ENCODE measurements around the gene FNDC1. TPM values are rescaled to one million over a fixed set of nuclear protein-coding genes. Genes with fewer than 3 reads are reported as not detected.

Gene FNDC1
- polyA plus RNA-seq, 1 experiment: 0.01 TPM

DNA sequence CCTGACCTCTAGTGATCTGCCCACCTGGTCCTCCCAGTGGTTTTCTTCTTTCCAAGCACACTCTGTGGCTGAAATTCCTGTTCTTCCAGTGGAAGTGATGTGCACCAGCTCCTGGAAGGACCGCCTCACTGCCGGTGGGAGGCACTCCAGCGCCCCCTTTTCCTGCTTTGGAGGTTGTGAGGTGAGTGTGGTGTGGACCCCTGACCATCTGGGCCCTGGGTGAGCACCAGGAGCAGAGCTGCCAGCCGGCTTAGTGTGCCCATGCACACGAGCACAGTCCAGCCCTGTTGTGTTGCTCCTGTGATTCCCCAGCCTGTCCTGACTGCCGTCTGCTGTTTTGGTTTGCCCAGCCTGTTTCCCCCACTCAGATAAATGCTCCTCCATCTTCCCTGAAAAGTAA, 134.6 kb downstream of the FNDC1 start:
- Histone ChIP-seq H3K27ac (ENCODE audit: low read depth, low read length) (no peak overlapping the region), H3K27me3 (ENCODE audit: control insufficient read depth, insufficient read depth, low read length) (no peaks in the 10 kb centered on the region), H3K9me3 (ENCODE audit: control insufficient read depth, insufficient read depth, low read length) (no peaks in the 10 kb centered on the region; the same call in 1 of the 2 replicates), H3K4me3 (ENCODE audit: low read depth, low read length) (no peak overlapping the region)
- TF ChIP-seq, protein P1, sequence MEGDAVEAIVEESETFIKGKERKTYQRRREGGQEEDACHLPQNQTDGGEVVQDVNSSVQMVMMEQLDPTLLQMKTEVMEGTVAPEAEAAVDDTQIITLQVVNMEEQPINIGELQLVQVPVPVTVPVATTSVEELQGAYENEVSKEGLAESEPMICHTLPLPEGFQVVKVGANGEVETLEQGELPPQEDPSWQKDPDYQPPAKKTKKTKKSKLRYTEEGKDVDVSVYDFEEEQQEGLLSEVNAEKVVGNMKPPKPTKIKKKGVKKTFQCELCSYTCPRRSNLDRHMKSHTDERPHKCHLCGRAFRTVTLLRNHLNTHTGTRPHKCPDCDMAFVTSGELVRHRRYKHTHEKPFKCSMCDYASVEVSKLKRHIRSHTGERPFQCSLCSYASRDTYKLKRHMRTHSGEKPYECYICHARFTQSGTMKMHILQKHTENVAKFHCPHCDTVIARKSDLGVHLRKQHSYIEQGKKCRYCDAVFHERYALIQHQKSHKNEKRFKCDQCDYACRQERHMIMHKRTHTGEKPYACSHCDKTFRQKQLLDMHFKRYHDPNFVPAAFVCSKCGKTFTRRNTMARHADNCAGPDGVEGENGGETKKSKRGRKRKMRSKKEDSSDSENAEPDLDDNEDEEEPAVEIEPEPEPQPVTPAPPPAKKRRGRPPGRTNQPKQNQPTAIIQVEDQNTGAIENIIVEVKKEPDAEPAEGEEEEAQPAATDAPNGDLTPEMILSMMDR (IDR thresholded peaks at IDR 0.05; ENCODE audit: low read depth, low read length): no peak
- POLR2A ChIA-PET: no interaction called here
- no peak for DNase-seq (ENCODE audit: low read depth, low spot score)
- CTCF ChIA-PET: no interaction called here

DNA sequence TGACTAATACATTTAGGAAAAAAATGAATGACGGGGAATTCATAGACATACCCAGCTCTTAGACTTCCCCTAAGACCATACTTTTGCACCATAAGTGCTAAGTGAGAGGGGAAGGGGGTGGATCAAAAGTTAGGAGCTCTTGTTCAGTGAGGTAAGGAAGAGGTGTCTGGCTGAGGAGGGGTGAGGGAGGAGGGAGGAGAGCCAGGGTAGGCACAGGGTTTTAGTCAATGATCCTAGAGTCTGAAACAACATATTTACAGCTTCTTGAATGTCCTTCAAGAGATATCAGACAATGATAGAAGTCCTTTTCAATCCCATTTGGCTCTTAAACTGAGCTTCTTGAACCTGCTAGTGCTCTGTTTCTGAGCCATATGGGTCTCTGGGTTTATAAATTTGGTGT, 135.4 kb downstream of the FNDC1 start:
- TF ChIP-seq, protein P1 (IDR thresholded peaks at IDR 0.05; ENCODE audit: low read depth, low read length): no peak
- H3K27me3 ChIP-seq (ENCODE audit: control insufficient read depth, insufficient read depth, low read length): no peaks in the 10 kb centered on the region
- POLR2A ChIA-PET: no interaction called here
- H3K4me3 ChIP-seq (ENCODE audit: low read depth, low read length): no peak overlapping the region
- DNase-seq (ENCODE audit: low read depth, low spot score): no peak
- H3K9me3 ChIP-seq (ENCODE audit: control insufficient read depth, insufficient read depth, low read length): no peaks in the 10 kb centered on the region; the same call in 1 of the 2 replicates
- no peak overlapping the region for H3K27ac ChIP-seq (ENCODE audit: low read depth, low read length)
- CTCF ChIA-PET: no interaction called here

DNA sequence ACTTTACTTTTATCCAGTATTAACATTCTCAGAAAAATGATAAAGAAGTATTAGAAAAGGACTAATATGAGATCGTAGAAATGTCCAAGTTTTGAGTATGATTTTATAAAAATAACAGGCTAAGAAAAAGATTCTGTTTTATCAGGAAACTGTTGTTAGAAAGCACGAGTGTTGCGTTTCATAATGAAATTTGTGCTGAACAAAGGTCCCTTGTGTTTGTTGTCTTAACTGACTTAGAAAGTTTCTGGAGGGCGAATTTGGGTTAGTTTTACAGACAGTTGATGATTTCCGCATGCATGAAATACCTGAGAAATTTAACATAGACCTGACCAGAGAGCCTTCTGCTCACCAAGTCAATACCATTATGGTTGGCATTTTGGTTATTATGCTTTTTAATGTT, 136.0 kb downstream of the FNDC1 start:
- POLR2A ChIA-PET: no interaction called here
- CTCF ChIA-PET: no interaction called here
- TF ChIP-seq, protein P1 (IDR thresholded peaks at IDR 0.05; ENCODE audit: low read depth, low read length): no peak
- H3K27me3 ChIP-seq (ENCODE audit: control insufficient read depth, insufficient read depth, low read length): no peaks in the 10 kb centered on the region
- H3K9me3 ChIP-seq (ENCODE audit: control insufficient read depth, insufficient read depth, low read length): no peaks in the 10 kb centered on the region
- H3K4me3 ChIP-seq (ENCODE audit: low read depth, low read length): no peak overlapping the region
- DNase-seq (ENCODE audit: low read depth, low spot score): no peak
- H3K27ac ChIP-seq (ENCODE audit: low read depth, low read length): no peak overlapping the region

DNA sequence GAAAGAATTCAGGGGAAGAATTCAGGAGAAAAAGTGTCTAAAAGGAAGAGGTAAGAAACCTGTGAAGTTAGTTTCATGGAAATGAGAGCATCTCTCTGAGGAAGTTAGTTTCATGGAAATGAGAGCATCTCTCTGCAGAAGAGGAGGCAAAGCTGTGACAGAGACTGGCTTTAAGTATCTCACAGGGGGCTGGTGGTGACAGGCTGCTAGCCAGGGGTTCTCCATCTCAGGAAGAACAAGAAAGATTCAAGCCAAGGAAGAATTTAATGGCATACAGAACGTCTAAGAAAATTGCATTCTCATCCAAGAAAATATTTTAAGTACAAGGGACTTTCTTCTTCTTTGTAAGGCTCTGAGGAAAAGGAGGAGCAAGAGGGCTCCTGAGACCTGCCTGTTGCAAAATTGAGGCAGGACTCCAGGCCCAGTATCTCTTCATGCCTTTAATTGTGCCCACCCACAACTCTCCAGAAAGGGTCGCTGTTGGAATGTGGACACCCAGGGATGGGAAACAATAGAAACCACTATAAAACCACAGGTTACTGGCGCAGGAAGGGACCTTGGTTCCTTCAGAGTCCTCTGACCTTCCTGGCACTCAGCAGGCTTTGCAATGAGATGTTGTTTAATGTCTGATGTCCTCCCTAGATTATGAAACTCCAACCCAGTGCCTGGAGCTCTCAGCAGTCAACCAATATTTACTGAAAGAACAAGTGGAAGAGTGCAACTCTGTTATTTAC, 136.8 kb downstream of the FNDC1 start:
- TF ChIP-seq, protein P1 (IDR thresholded peaks at IDR 0.05; ENCODE audit: low read depth, low read length): no peak
- DNase-seq (ENCODE audit: low read depth, low spot score): no peak
- H3K9me3 ChIP-seq (ENCODE audit: control insufficient read depth, insufficient read depth, low read length): no peaks in the 10 kb centered on the region
- H3K4me3 ChIP-seq (ENCODE audit: low read depth, low read length): no peak overlapping the region
- no peaks in the 10 kb centered on the region for H3K27me3 ChIP-seq (ENCODE audit: control insufficient read depth, insufficient read depth, low read length)
- ChIA-PET CTCF (no interaction called here), POLR2A (no interaction called here)
- H3K27ac ChIP-seq (ENCODE audit: low read depth, low read length): no peak overlapping the region

DNA sequence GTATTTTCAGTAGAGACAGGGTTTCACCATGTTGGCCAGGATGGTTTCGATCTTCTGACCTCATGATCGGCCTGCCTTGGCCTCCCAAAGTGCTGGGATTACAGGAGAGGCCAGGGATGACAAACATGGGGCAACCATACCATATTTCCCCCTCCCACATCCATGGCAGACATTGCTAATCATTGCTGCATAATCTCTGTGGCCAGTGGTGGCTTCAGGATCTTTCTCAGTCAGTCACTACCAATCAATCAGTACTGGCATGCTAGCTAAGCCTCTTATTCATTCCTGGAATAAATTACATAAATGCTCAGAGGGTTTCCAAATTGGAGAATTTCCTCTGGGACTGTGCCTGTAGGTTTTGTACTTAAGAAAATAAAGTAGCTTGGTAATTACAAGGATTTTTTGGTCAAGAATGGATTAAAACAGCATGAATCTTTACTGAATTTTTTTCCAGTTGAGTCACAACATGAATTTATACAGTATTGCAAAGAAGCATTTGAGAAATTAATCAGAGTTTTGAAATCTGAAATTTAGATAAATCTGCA, 138.1 kb downstream of the FNDC1 start:
- CTCF ChIA-PET: no interaction called here
- TF ChIP-seq, protein P1 (IDR thresholded peaks at IDR 0.05; ENCODE audit: low read depth, low read length): no peak
- Histone ChIP-seq H3K9me3 (ENCODE audit: control insufficient read depth, insufficient read depth, low read length) (no peaks in the 10 kb centered on the region), H3K4me3 (ENCODE audit: low read depth, low read length) (no peak overlapping the region), H3K27me3 (ENCODE audit: control insufficient read depth, insufficient read depth, low read length) (no peaks in the 10 kb centered on the region), H3K27ac (ENCODE audit: low read depth, low read length) (no peak overlapping the region)
- DNase-seq (ENCODE audit: low read depth, low spot score): no peak
- POLR2A ChIA-PET: no interaction called here

Measured in AG04450 (cell line).